GM12878 (cell line): ENCODE measurements around the gene URI1. TPM values are rescaled to one million over a fixed set of nuclear protein-coding genes. Genes with fewer than 3 reads are reported as not detected.
A peak's percentile ranks its signal among the peaks of the same experiment; 100 is the strongest.

Experiments
- ATAC-seq: fragments of 200-7000 bp; cut with Tn5 transposase; 3 replicates; pipeline ENCODE4 v1.9.1; 2020; ENCODE audit warnings: mild to moderate bottlenecking, moderate library complexity
- BruUV-seq: library from RNA; stranded (reverse); fragments of 400-500 nt; replicated peaks from 2 replicates; lab custom pipeline; 2021; lab: Mats Ljungman, UMichigan
- CTCF ChIA-PET: fragments of 300-600 bp; sonication (Branson Sonifier 250); formaldehyde crosslinking; extraction: SDS; loops from one replicate; lab custom pipeline; 2021; ENCODE audit warnings: inconsistent platforms; lab: Yijun Ruan, JAX
- POLR2A ChIA-PET: fragments of 350-600 bp; formaldehyde crosslinking; extraction: SDS; loops from one replicate; lab custom pipeline; 2021; ENCODE audit warnings: inconsistent platforms; lab: Charles Lee
- RAD21 ChIA-PET: fragments of 300-600 bp; sonication (Branson Sonifier 250); formaldehyde crosslinking; loops from one replicate; lab custom pipeline; 2023; ENCODE audit warnings: antibody characterized with exemption; ENCODE audit not compliant: unreplicated experiment; lab: Charles Lee
- SMC1A ChIA-PET: fragments of 300-600 bp; sonication (Branson Sonifier 250); formaldehyde crosslinking; loops from one replicate; lab custom pipeline; 2023; ENCODE audit not compliant: unreplicated experiment, uncharacterized antibody; lab: Charles Lee
- DNase-seq: peaks from one replicate; pipeline ENCODE4 v3.0.0-alpha.2; 2011; ENCODE audit warnings: low read depth, low spot score
- FAIRE-seq: peaks from 3 replicates; lab custom pipeline; 2011; peaks lifted over from hg19 to GRCh38; lab: Jason Lieb, UNC
- H2AFZ ChIP-seq: 2 replicates; pipeline ENCODE4 v1.6.0; 2011; ENCODE audit warnings: low read depth, low read length, control low read depth; ENCODE audit not compliant: control insufficient read depth
- H3K27ac ChIP-seq: 2 replicates; pipeline ENCODE4 v1.5.1; 2011; ENCODE audit warnings: control low read depth; ENCODE audit not compliant: control insufficient read depth, insufficient read depth
- H3K27me3 ChIP-seq, 2 experiments: replicated peaks in 1 of 2; 2 replicates each; pipeline versions ENCODE4 v1.6.0 to v1.6.1; 2011; ENCODE audit warnings: low read length in 1 of 2; ENCODE audit not compliant: control insufficient read depth in 2 of 2, insufficient read depth in 2 of 2
- H3K36me3 ChIP-seq, 2 experiments: 2 replicates each; pipeline ENCODE4 v1.5.1; 2011; ENCODE audit warnings: low read length in 1 of 2; ENCODE audit not compliant: control insufficient read depth in 2 of 2, insufficient read depth in 2 of 2
- H3K4me1 ChIP-seq: 2 replicates; pipeline ENCODE4 v1.6.1; 2011; ENCODE audit warnings: mild to moderate bottlenecking, low read length, moderate library complexity, mixed read lengths; ENCODE audit not compliant: control insufficient read depth, insufficient read depth
- H3K4me2 ChIP-seq: 2 replicates; pipeline ENCODE4 v1.6.0; 2011; ENCODE audit warnings: control low read depth; ENCODE audit not compliant: control insufficient read depth, insufficient read depth
- H3K4me3 ChIP-seq: fragments of 200-600 bp; sonication (generic); 2 replicates; pipeline ENCODE4 v1.5.1; 2016
- H3K79me2 ChIP-seq: 2 replicates; pipeline ENCODE4 v1.6.0; 2011; ENCODE audit warnings: low read length; ENCODE audit not compliant: control insufficient read depth, insufficient read depth
- H3K9ac ChIP-seq: 2 replicates; pipeline ENCODE4 v1.8.0; 2011; ENCODE audit warnings: low read length, control low read depth, mixed read lengths; ENCODE audit not compliant: control insufficient read depth, insufficient read depth
- H3K9me3 ChIP-seq: replicated peaks from 3 replicates; pipeline ENCODE4 v1.5.1; 2011; ENCODE audit warnings: mild to moderate bottlenecking, low read length; ENCODE audit not compliant: control insufficient read depth, insufficient read depth
- H4K20me1 ChIP-seq: 2 replicates; pipeline ENCODE4 v1.6.0; 2011; ENCODE audit not compliant: control insufficient read depth, insufficient read depth
- ATF2 ChIP-seq: IDR thresholded peaks from 2 replicates; pipeline ENCODE4 v1.6.1; 2012; ENCODE audit warnings: low read length, inconsistent platforms
- BACH1 ChIP-seq: fragments of 450-650 bp; IDR thresholded peaks from 2 replicates; pipeline ENCODE4 v1.6.1; 2017; ENCODE audit warnings: mild to moderate bottlenecking, borderline replicate concordance
- ESRRA ChIP-seq: IDR thresholded peaks from 2 replicates; pipeline ENCODE4 v1.6.1; 2012; ENCODE audit warnings: mild to moderate bottlenecking, low read length, improper control_type of control experiment
- HDAC6 ChIP-seq: fragments of 200-600 bp; sonication (generic); IDR thresholded peaks from one replicate; pipeline ENCODE4 v1.8.0; 2017; ENCODE audit warnings: antibody characterized with exemption; ENCODE audit not compliant: unreplicated experiment
- IKZF1 ChIP-seq: fragments of 450-650 bp; conservative IDR thresholded peaks from 2 replicates; pipeline ENCODE4 v1.6.1; 2017; ENCODE audit warnings: antibody characterized with exemption, mild to moderate bottlenecking
- KAT2A ChIP-seq: conservative IDR thresholded peaks from 2 replicates; pipeline ENCODE4 v1.6.1; 2011; ENCODE audit warnings: low read depth, low read length; ENCODE audit not compliant: control insufficient read depth
- MAX ChIP-seq: IDR thresholded peaks from 2 replicates; pipeline ENCODE4 v1.6.1; 2012; ENCODE audit warnings: low read depth, low read length, improper control_type of control experiment
- MEF2A ChIP-seq: IDR thresholded peaks from 2 replicates; pipeline ENCODE4 v1.6.1; 2011; ENCODE audit warnings: low read depth, mild to moderate bottlenecking, low read length, moderate library complexity; ENCODE audit not compliant: insufficient read depth
- PAX8 ChIP-seq: fragments of 450-650 bp; IDR thresholded peaks from 2 replicates; pipeline ENCODE4 v1.6.1; 2017; ENCODE audit warnings: mild to moderate bottlenecking, moderate library complexity
- SIX5 ChIP-seq: IDR thresholded peaks from 2 replicates; pipeline ENCODE4 v1.6.1; 2011; ENCODE audit warnings: mild to moderate bottlenecking, low read depth, low read length, moderate library complexity; ENCODE audit not compliant: severe bottlenecking
- SPI1 ChIP-seq: IDR thresholded peaks from 2 replicates; pipeline ENCODE4 v1.6.1; 2011; ENCODE audit warnings: low read depth, mild to moderate bottlenecking, low read length, moderate library complexity, borderline replicate concordance; ENCODE audit not compliant: insufficient read depth
- ZBTB4 ChIP-seq: fragments of 450-650 bp; formaldehyde crosslinking; IDR thresholded peaks from 2 replicates; pipeline ENCODE4 v1.4.0; 2022; ENCODE audit warnings: mild to moderate bottlenecking, moderate library complexity
- WGBS: methylation state at CpG from one replicate; pipeline ENCODE4 v1.1.6; 2016; ENCODE audit warnings: low lambda C conversion rate; ENCODE audit not compliant: insufficient replicate concordance, insufficient coverage; ENCODE audit errors: missing lambda C conversion rate; 5-methylcytosine and 5-hydroxymethylcytosine counted together
- in situ Hi-C: fragments of 300-500 bp; cut with MboI; formaldehyde crosslinking; loops from 9 replicates; pipeline ENCODE4 v1.14.3; 2018; ENCODE audit warnings: mixed read lengths
- intact Hi-C: fragments of 100-400 bp; cut with micrococcal nuclease; formaldehyde crosslinking; loops from one replicate; pipeline ENCODE4 v1.14.2; 2022; ENCODE audit not compliant: unreplicated experiment
- polyA plus RNA-seq, 11 experiments: library from polyadenylated mRNA; depleted of rRNA in 4 of 11; unstranded in 6 of 11; stranded (reverse) in 5 of 11; fragments of >200 nt; fragmentation: Nextera tagmentation in 4 of 11; fragmentation: Illumina TruSeq in 1 of 11; extraction: Ambion mirVana in 4 of 11; extraction: Trizol in 1 of 11; gene quantifications; 1 replicate in 1 of 11; 2 replicates in 10 of 11; pipeline versions ENCODE4 v1.2.1 to v1.2.3, GENCODE V29; 2011 to 2016; ENCODE audit warnings: inconsistent platforms in 2 of 11, missing spikeins in 2 of 11, low read depth in 1 of 11
- total RNA-seq, 4 experiments: library from RNA; depleted of rRNA in 3 of 4; stranded (reverse); fragments of >200 nt in 3 of 4; fragmentation: Illumina TruSeq in 1 of 4; extraction: Trizol in 1 of 4; gene quantifications; 2 replicates each; pipeline versions ENCODE4 v1.2.1 to v1.2.3, GENCODE V29; 2013 to 2021

URI1 gene
- total and polyA plus RNA-seq, 10 of the 15 experiments (the other 5 are each of a cell fraction or from before 2014, with no cell fraction given), result 15.2 to 94.2 (median 47.9) TPM

GRCh38 chr19:30001301-30001700 lies 59.3 kb downstream of the URI1 start:
- Histone ChIP-seq H3K9ac (no peak overlapping the region), H3K79me2 (peaks cover 13% of the 10 kb centered on the region), H2AFZ (no peak overlapping the region), H3K27me3 (no peaks in the 10 kb centered on the region), H3K4me2 (no peak overlapping the region), H3K4me1 (no peaks in the 10 kb centered on the region), H3K36me3 (peaks cover 0 to 5% of the 10 kb centered on the region in 2 experiments; a peak in 1 of 4 replicates), H3K9me3 (peaks cover 2% of the 10 kb centered on the region; the same call in 2 of the 3 replicates), H3K27ac (no peak overlapping the region), H3K4me3 (no peak overlapping the region), H4K20me1 (no peaks in the 10 kb centered on the region)
- no peak for DNase-seq
- RAD21 ChIA-PET, result no interaction called here
- POLR2A ChIA-PET, result interaction anchor here (0.6 kb wide), 1 partner anchor 108 kb away, joined by 3 read pairs; no protein-coding TSS in a partner anchor
- no peak for FAIRE-seq
- in situ Hi-C loops (no loop called here), intact Hi-C loops (no loop called here)
- CTCF ChIA-PET, result interaction anchor here (1.4 kb wide), 1 partner anchor 35 kb away, joined by 3 read pairs; no protein-coding TSS in a partner anchor
- 70% methylated on average over 3 of the region's 3 CpGs for WGBS
- no peak for TF ChIP-seq BACH1
- TF ChIP-seq SPI1, result peak; percentile 36; the same call in 1 of the 2 replicates
- no peak for ATAC-seq
- SMC1A ChIA-PET, result no interaction called here
- BruUV-seq, result no TSS peak

- in situ Hi-C loops, result no loop called here
- DNase-seq, result no peak
- H2AFZ ChIP-seq, result no peak overlapping the region
- BruUV-seq, result no TSS peak
- H4K20me1 ChIP-seq, result no peaks in the 10 kb centered on the region
- H3K27me3 ChIP-seq, result no peaks in the 10 kb centered on the region
- ChIA-PET POLR2A (no interaction called here), RAD21 (no interaction called here), SMC1A (interaction anchor here (1.1 kb wide), 1 partner anchor 18 kb away, joined by 3 read pairs; no protein-coding TSS in a partner anchor), CTCF (interaction anchor here (1.1 to 1.4 kb wide), 2 partner anchors 28 to 36 kb away, joined by 3 read pairs; no protein-coding TSS in a partner anchor)
- no peak overlapping the region for H3K4me3 ChIP-seq
- intact Hi-C loops, result no loop called here
- H3K9ac ChIP-seq, result no peak overlapping the region
- WGBS, result 98% methylated on average over 4 of the region's 4 CpGs
- peaks cover 2% of the 10 kb centered on the region; the same call in 2 of the 3 replicates for H3K9me3 ChIP-seq
- H3K27ac ChIP-seq, result no peak overlapping the region
- no peak for FAIRE-seq
- H3K4me1 ChIP-seq, result no peaks in the 10 kb centered on the region
- peaks cover 13% of the 10 kb centered on the region for H3K79me2 ChIP-seq
- no peak for ATAC-seq
- peaks cover 0 to 5% of the 10 kb centered on the region in 2 experiments; a peak in 1 of 4 replicates for H3K36me3 ChIP-seq
- no peak overlapping the region for H3K4me2 ChIP-seq
- TF ChIP-seq ATF2, result no peak
- TF ChIP-seq MEF2A, result no peak
- no peak for TF ChIP-seq PAX8
- no peak for TF ChIP-seq KAT2A
- no peak for TF ChIP-seq ESRRA
- TF ChIP-seq BACH1, result no peak
- TF ChIP-seq MAX, result no peak
- TF ChIP-seq IKZF1, result no peak
- TF ChIP-seq ZBTB4 (CRISPR knock-in tag), result no peak
- TF ChIP-seq SPI1, result no peak
- TF ChIP-seq HDAC6, result no peak
- no peak for TF ChIP-seq SIX5
Observed at GRCh38 chr19:30001791-30002190, 59.8 kb downstream of the URI1 start.
